ENCODE data around the gene SH3BP1. TPM values are rescaled to one million over a fixed set of nuclear protein-coding genes. Genes with fewer than 3 reads are reported as not detected.
A peak's percentile ranks its signal among the peaks of the same experiment; 100 is the strongest.

The SH3BP1 gene
- total and polyA plus RNA-seq, 2 of the 13 experiments (the other 11 are each of a cell fraction or from before 2014, with no cell fraction given), result 8.4 to 18.5 TPM

DNA sequence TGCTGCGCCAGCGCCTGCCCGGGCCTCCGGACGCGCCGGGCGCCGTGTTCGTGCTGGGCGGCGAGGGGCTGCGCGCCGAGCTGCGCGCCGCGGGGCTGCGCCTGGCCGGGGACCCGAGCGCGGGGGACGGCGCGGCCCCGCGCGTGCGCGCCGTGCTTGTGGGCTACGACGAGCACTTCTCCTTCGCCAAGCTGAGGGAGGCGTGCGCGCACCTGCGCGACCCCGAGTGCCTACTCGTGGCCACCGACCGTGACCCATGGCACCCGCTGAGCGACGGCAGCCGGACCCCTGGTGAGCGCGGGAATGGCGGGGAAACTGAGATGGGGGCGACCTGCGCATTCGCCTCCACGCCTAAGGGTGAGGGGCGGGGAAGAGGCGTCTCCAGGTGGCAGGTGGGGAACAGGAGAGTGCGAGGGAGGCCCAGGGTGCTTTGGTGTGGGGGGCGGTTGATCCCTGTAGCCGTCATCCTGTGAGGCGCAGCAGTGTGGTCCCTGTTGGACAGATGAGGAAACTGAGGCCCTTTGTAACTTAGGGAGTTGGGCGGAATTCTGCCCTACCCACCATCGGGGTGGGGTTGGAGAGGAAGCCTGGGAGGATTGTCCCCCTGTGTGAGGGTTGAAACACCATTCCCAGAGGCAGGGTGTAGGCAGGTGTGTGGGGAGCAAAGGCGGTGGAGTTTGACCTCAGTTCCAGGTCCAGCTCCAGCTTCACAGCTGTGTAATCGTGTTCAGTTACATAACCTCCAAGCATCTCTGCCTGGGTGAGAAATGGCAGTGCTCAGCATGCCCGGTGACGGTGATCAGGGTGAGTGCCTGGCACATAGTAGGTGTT, 19.8 kb downstream of the SH3BP1 start (continued):
- TF ChIP-seq, protein P1, sequence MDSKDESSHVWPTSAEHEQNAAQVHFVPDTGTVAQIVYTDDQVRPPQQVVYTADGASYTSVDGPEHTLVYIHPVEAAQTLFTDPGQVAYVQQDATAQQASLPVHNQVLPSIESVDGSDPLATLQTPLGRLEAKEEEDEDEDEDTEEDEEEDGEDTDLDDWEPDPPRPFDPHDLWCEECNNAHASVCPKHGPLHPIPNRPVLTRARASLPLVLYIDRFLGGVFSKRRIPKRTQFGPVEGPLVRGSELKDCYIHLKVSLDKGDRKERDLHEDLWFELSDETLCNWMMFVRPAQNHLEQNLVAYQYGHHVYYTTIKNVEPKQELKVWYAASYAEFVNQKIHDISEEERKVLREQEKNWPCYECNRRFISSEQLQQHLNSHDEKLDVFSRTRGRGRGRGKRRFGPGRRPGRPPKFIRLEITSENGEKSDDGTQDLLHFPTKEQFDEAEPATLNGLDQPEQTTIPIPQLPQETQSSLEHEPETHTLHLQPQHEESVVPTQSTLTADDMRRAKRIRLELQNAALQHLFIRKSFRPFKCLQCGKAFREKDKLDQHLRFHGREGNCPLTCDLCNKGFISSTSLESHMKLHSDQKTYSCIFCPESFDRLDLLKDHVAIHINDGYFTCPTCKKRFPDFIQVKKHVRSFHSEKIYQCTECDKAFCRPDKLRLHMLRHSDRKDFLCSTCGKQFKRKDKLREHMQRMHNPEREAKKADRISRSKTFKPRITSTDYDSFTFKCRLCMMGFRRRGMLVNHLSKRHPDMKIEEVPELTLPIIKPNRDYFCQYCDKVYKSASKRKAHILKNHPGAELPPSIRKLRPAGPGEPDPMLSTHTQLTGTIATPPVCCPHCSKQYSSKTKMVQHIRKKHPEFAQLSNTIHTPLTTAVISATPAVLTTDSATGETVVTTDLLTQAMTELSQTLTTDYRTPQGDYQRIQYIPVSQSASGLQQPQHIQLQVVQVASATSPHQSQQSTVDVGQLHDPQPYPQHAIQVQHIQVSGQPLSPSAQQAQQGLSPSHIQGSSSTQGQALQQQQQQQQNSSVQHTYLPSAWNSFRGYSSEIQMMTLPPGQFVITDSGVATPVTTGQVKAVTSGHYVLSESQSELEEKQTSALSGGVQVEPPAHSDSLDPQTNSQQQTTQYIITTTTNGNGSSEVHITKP (CRISPR knock-in tag; IDR thresholded peaks at IDR 0.05; ENCODE audit: low read depth), result 0 out of 2 replicates have a peak, but pooled peaks have one; percentile 44
- TF ChIP-seq, protein P2, sequence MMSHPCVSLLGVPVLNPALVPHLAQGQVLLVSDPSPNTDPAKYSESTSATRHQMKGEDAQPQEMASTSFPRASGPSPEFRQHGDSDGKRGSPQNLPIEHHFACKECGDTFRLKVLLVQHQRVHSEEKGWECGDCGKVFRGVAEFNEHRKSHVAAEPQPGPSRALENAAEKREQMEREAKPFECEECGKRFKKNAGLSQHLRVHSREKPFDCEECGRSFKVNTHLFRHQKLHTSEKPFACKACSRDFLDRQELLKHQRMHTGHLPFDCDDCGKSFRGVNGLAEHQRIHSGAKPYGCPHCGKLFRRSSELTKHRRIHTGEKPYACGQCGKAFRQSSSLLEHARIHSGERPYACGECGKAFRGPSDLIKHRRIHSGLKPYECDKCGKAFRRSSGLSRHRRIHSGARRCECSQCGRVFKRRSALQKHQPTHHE (CRISPR knock-in tag; IDR thresholded peaks at IDR 0.05; ENCODE audit: borderline replicate concordance), result no peak
- TF ChIP-seq YEATS2 (CRISPR knock-in tag; IDR thresholded peaks at IDR 0.05; ENCODE audit: borderline replicate concordance), result peak; percentile 52; the same call in 1 of the 2 replicates
- TF ChIP-seq ZNF713 (CRISPR knock-in tag; IDR thresholded peaks at IDR 0.05), result no peak
- peak; percentile 78; the same call in 1 of the 2 replicates for TF ChIP-seq ESRRA (CRISPR knock-in tag; IDR thresholded peaks at IDR 0.05; ENCODE audit: low read depth)
- TF ChIP-seq KAT2B (IDR thresholded peaks at IDR 0.05; ENCODE audit: borderline replicate concordance, low read depth, low read length), result no peak
- no peak for TF ChIP-seq RAD21 (CRISPR knock-in tag; IDR thresholded peaks at IDR 0.05)
- TF ChIP-seq, protein P3, sequence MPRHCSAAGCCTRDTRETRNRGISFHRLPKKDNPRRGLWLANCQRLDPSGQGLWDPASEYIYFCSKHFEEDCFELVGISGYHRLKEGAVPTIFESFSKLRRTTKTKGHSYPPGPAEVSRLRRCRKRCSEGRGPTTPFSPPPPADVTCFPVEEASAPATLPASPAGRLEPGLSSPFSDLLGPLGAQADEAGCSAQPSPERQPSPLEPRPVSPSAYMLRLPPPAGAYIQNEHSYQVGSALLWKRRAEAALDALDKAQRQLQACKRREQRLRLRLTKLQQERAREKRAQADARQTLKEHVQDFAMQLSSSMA (CRISPR knock-in tag; IDR thresholded peaks at IDR 0.05), result no peak
- TF ChIP-seq, protein P4, sequence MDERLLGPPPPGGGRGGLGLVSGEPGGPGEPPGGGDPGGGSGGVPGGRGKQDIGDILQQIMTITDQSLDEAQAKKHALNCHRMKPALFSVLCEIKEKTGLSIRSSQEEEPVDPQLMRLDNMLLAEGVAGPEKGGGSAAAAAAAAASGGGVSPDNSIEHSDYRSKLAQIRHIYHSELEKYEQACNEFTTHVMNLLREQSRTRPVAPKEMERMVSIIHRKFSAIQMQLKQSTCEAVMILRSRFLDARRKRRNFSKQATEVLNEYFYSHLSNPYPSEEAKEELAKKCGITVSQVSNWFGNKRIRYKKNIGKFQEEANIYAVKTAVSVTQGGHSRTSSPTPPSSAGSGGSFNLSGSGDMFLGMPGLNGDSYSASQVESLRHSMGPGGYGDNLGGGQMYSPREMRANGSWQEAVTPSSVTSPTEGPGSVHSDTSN (CRISPR knock-in tag; IDR thresholded peaks at IDR 0.05), result no peak
- TF ChIP-seq CBX5 (CRISPR knock-in tag; IDR thresholded peaks at IDR 0.05; ENCODE audit: borderline replicate concordance), result peak; percentile 63; the same call in 1 of the 2 replicates
- TF ChIP-seq, protein P5, sequence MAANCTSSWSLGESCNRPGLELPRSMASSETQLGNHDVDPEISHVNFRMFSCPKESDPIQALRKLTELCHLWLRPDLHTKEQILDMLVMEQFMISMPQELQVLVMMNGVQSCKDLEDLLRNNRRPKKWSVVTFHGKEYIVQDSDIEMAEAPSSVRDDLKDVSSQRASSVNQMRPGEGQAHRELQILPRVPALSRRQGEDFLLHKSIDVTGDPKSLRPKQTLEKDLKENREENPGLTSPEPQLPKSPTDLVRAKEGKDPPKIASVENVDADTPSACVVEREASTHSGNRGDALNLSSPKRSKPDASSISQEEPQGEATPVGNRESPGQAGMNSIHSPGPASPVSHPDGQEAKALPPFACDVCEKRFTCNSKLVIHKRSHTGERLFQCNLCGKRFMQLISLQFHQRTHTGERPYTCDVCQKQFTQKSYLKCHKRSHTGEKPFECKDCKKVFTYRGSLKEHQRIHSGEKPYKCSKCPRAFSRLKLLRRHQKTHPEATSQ (CRISPR knock-in tag; IDR thresholded peaks at IDR 0.05; ENCODE audit: borderline replicate concordance), result no peak
- TF ChIP-seq DR1 (CRISPR knock-in tag; IDR thresholded peaks at IDR 0.05), result no peak
- TF ChIP-seq HDAC2 (CRISPR knock-in tag; IDR thresholded peaks at IDR 0.05), result peak; percentile 90
- peak; percentile 55; the same call in 1 of the 2 replicates for TF ChIP-seq FOXK1 (CRISPR knock-in tag; IDR thresholded peaks at IDR 0.05; ENCODE audit: borderline replicate concordance, low read depth)
- no peak for TF ChIP-seq ZNF484 (CRISPR knock-in tag; IDR thresholded peaks at IDR 0.05; ENCODE audit: borderline replicate concordance, low read depth)
- TF ChIP-seq, protein P6, sequence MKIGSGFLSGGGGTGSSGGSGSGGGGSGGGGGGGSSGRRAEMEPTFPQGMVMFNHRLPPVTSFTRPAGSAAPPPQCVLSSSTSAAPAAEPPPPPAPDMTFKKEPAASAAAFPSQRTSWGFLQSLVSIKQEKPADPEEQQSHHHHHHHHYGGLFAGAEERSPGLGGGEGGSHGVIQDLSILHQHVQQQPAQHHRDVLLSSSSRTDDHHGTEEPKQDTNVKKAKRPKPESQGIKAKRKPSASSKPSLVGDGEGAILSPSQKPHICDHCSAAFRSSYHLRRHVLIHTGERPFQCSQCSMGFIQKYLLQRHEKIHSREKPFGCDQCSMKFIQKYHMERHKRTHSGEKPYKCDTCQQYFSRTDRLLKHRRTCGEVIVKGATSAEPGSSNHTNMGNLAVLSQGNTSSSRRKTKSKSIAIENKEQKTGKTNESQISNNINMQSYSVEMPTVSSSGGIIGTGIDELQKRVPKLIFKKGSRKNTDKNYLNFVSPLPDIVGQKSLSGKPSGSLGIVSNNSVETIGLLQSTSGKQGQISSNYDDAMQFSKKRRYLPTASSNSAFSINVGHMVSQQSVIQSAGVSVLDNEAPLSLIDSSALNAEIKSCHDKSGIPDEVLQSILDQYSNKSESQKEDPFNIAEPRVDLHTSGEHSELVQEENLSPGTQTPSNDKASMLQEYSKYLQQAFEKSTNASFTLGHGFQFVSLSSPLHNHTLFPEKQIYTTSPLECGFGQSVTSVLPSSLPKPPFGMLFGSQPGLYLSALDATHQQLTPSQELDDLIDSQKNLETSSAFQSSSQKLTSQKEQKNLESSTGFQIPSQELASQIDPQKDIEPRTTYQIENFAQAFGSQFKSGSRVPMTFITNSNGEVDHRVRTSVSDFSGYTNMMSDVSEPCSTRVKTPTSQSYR (CRISPR knock-in tag; IDR thresholded peaks at IDR 0.05; ENCODE audit: borderline replicate concordance), result peak; percentile 36; the same call in 1 of the 2 replicates

Measured in HepG2 (cell line).